ENCODE measurements around the gene CLEC4F.

- TF ChIP-seq CTCF (IDR thresholded peaks at IDR 0.05): no peak
- TF ChIP-seq POLR2A (IDR thresholded peaks at IDR 0.05): no peak
- no peak for TF ChIP-seq POLR2AphosphoS5 (IDR thresholded peaks at IDR 0.05)
Observed at GRCh38 chr2:70842401-70842800, 22.0 kb upstream of the CLEC4F start.
